ENCODE measurements around the gene GSTO2. TPM values are rescaled to one million over a fixed set of nuclear protein-coding genes. Genes with fewer than 3 reads are reported as not detected.

Gene GSTO2
- total RNA-seq, 2 experiments from 2014 or later = 1.6 TPM

GRCh38 chr10:104345941-104346340 lies 77.0 kb downstream of the GSTO2 start:
- H3K36me3 ChIP-seq (ENCODE audit: insufficient read depth, low read length) = no peaks in the 10 kb centered on the region
- no peak overlapping the region for H3K4me2 ChIP-seq (ENCODE audit: low read length)
- H3K79me2 ChIP-seq (ENCODE audit: insufficient read depth, low read depth, low read length) = no peaks in the 10 kb centered on the region
- POLR2A ChIA-PET = interaction anchor here (1.3 to 3.4 kb wide), 2 partner anchors 10 to 39 kb away, joined by 3 to 18 read pairs; no protein-coding TSS in a partner anchor
- no peak overlapping the region for H3K27ac ChIP-seq (ENCODE audit: low read depth, low read length, poor library complexity, severe bottlenecking)
- H3K9me2 ChIP-seq (ENCODE audit: insufficient read depth, low read length) = no peaks in the 10 kb centered on the region
- no peak for TF ChIP-seq CTCF (conservative IDR thresholded peaks at IDR 0.05; ENCODE audit: low read length)
- TF ChIP-seq EZH2phosphoT487 (IDR thresholded peaks at IDR 0.05; ENCODE audit: borderline replicate concordance, low read depth, low read length) = no peak
- H3K4me1 ChIP-seq (ENCODE audit: insufficient read depth, low read length, poor library complexity, severe bottlenecking) = peaks cover 50% of the 10 kb centered on the region
- H4K20me1 ChIP-seq (ENCODE audit: insufficient read depth, low read length) = no peaks in the 10 kb centered on the region
- intact Hi-C loops (cut with micrococcal nuclease; ENCODE audit: unreplicated experiment) = loop anchor here (10.0 kb wide), 1 partner anchor 431 kb away; the partner anchor contains the start of gene STN1
- H3K4me3 ChIP-seq (ENCODE audit: low read depth, low read length, poor library complexity, severe bottlenecking) = no peak overlapping the region
- DNase-seq (ENCODE audit: low spot score) = peak; percentile 25
- CTCF ChIA-PET (ENCODE audit: unreplicated experiment) = interaction anchor here (0.6 to 0.7 kb wide), 2 partner anchors 39 to 41 kb away, joined by 3 to 5 read pairs; no protein-coding TSS in a partner anchor
- no peaks in the 10 kb centered on the region for H3K9me3 ChIP-seq (ENCODE audit: low read length)
- peak overlapping the region; percentile 27; the same call in 1 of the 2 replicates for H2AFZ ChIP-seq (ENCODE audit: low read length)
- BruUV-seq (replicated peaks) = no TSS peak

GRCh38 chr10:104347295-104348045 lies 78.5 kb downstream of the GSTO2 start:
- TF ChIP-seq CTCF (conservative IDR thresholded peaks at IDR 0.05; ENCODE audit: low read length) (no peak), EZH2phosphoT487 (IDR thresholded peaks at IDR 0.05; ENCODE audit: borderline replicate concordance, low read depth, low read length) (no peak)
- H3K9me2 ChIP-seq (ENCODE audit: insufficient read depth, low read length) = no peaks in the 10 kb centered on the region
- CTCF ChIA-PET (ENCODE audit: unreplicated experiment) = no interaction called here
- BruUV-seq (replicated peaks) = no TSS peak
- POLR2A ChIA-PET = interaction anchor here (1.5 to 3.4 kb wide), 2 partner anchors 9 to 11 kb away, joined by 5 to 18 read pairs; partner anchors contain the start of gene ITPRIP
- H3K36me3 ChIP-seq (ENCODE audit: insufficient read depth, low read length) = no peaks in the 10 kb centered on the region
- intact Hi-C loops (cut with micrococcal nuclease; ENCODE audit: unreplicated experiment) = loop anchor here (10.0 kb wide), 1 partner anchor 433 kb away; the partner anchor contains the start of gene STN1
- H4K20me1 ChIP-seq (ENCODE audit: insufficient read depth, low read length) = no peaks in the 10 kb centered on the region
- peak overlapping the region; percentile 85 for H3K4me2 ChIP-seq (ENCODE audit: low read length)
- H3K4me1 ChIP-seq (ENCODE audit: insufficient read depth, low read length, poor library complexity, severe bottlenecking) = peaks cover 54% of the 10 kb centered on the region
- peak overlapping the region; percentile 77 for H3K27ac ChIP-seq (ENCODE audit: low read depth, low read length, poor library complexity, severe bottlenecking)
- no peak overlapping the region for H3K4me3 ChIP-seq (ENCODE audit: low read depth, low read length, poor library complexity, severe bottlenecking)
- no peaks in the 10 kb centered on the region for H3K79me2 ChIP-seq (ENCODE audit: insufficient read depth, low read depth, low read length)
- no peaks in the 10 kb centered on the region for H3K9me3 ChIP-seq (ENCODE audit: low read length)
- peak; percentile 35 for DNase-seq (ENCODE audit: low spot score)
- H2AFZ ChIP-seq (ENCODE audit: low read length) = no peak overlapping the region

- Histone ChIP-seq H3K36me3 (ENCODE audit: insufficient read depth, low read length) (no peaks in the 10 kb centered on the region), H3K9me3 (ENCODE audit: low read length) (no peaks in the 10 kb centered on the region), H2AFZ (ENCODE audit: low read length) (no peak overlapping the region), H3K27ac (ENCODE audit: low read depth, low read length, poor library complexity, severe bottlenecking) (peak overlapping the region; percentile 77), H3K4me1 (ENCODE audit: insufficient read depth, low read length, poor library complexity, severe bottlenecking) (peaks cover 62% of the 10 kb centered on the region), H3K4me2 (ENCODE audit: low read length) (peak overlapping the region; percentile 85), H3K4me3 (ENCODE audit: low read depth, low read length, poor library complexity, severe bottlenecking) (no peak overlapping the region), H3K79me2 (ENCODE audit: insufficient read depth, low read depth, low read length) (no peaks in the 10 kb centered on the region), H3K9me2 (ENCODE audit: insufficient read depth, low read length) (no peaks in the 10 kb centered on the region), H4K20me1 (ENCODE audit: insufficient read depth, low read length) (no peaks in the 10 kb centered on the region)
- no peak for DNase-seq (ENCODE audit: low spot score)
- intact Hi-C loops (cut with micrococcal nuclease; ENCODE audit: unreplicated experiment) = loop anchor here (10.0 kb wide), 1 partner anchor 434 kb away; the partner anchor contains the start of gene STN1
- TF ChIP-seq CTCF (conservative IDR thresholded peaks at IDR 0.05; ENCODE audit: low read length) = no peak
- no peak for TF ChIP-seq EZH2phosphoT487 (IDR thresholded peaks at IDR 0.05; ENCODE audit: borderline replicate concordance, low read depth, low read length)
- CTCF ChIA-PET (ENCODE audit: unreplicated experiment) = no interaction called here
- BruUV-seq (replicated peaks) = no TSS peak
- POLR2A ChIA-PET = interaction anchor here (1.5 to 3.4 kb wide), 3 partner anchors 10 to 42 kb away, joined by 3 to 18 read pairs (median 5); partner anchors contain the start of gene ITPRIP
These were observed 79.6 kb downstream of the GSTO2 start for GRCh38 chr10:104348601-104349000.
